PC-3 (cell line): ENCODE data around the gene LRRC3. TPM values are rescaled to one million over a fixed set of nuclear protein-coding genes. Genes with fewer than 3 reads are reported as not detected.

ENCODE experiments used
- ATAC-seq: fragments of 200-7000 bp; cut with Tn5 transposase; 2 replicates; pipeline ENCODE4 v1.9.1; 2020; ENCODE audit warnings: mild to moderate bottlenecking, moderate library complexity
- BruUV-seq: library from RNA; stranded (reverse); fragments of 400-500 nt; replicated peaks from 2 replicates; lab custom pipeline; 2021; lab: Mats Ljungman, UMichigan
- CTCF ChIA-PET: fragments of 300-600 bp; sonication (Branson Sonifier 250); formaldehyde crosslinking; loops from one replicate; lab custom pipeline; 2022; ENCODE audit warnings: antibody characterized with exemption; lab: Charles Lee
- POLR2A ChIA-PET: fragments of 300-600 bp; sonication (Branson Sonifier 250); formaldehyde crosslinking; loops from one replicate; lab custom pipeline; 2022; ENCODE audit warnings: antibody characterized with exemption; ENCODE audit not compliant: unreplicated experiment; lab: Charles Lee
- DNase-seq: peaks from one replicate; pipeline ENCODE4 v3.0.0-alpha.2; 2015
- H2AFZ ChIP-seq: fragments of 300-600 bp; sonication (generic); 2 replicates; pipeline ENCODE4 v1.6.0; 2016; ENCODE audit warnings: antibody characterized with exemption, low read length
- H3F3A ChIP-seq: fragments of 300-600 bp; sonication (generic); one replicate; pipeline ENCODE4 v1.6.0; 2017; ENCODE audit warnings: antibody characterized with exemption, low read length, control low read depth, mild to moderate bottlenecking; ENCODE audit not compliant: unreplicated experiment
- H3K27ac ChIP-seq: fragments of 300-600 bp; sonication (generic); 2 replicates; pipeline ENCODE4 v1.5.1; 2016; ENCODE audit warnings: mild to moderate bottlenecking, low read length
- H3K27me3 ChIP-seq: fragments of 300-600 bp; sonication (generic); 2 replicates; pipeline ENCODE4 v1.6.1; 2016; ENCODE audit warnings: low read length, mixed read lengths
- H3K36me3 ChIP-seq: fragments of 300-600 bp; sonication (generic); 2 replicates; pipeline ENCODE4 v1.6.1; 2016; ENCODE audit warnings: low read depth, mixed run types, low read length, mixed read lengths
- H3K4me1 ChIP-seq: fragments of 300-600 bp; sonication (generic); 2 replicates; pipeline ENCODE4 v1.5.1; 2016; ENCODE audit warnings: low read length; ENCODE audit not compliant: insufficient read depth
- H3K4me2 ChIP-seq: fragments of 300-600 bp; sonication (generic); 2 replicates; pipeline ENCODE4 v1.6.0; 2016; ENCODE audit warnings: low read length
- H3K4me3 ChIP-seq: fragments of 300-600 bp; sonication (generic); 2 replicates; pipeline ENCODE4 v1.5.1; 2016; ENCODE audit warnings: mild to moderate bottlenecking, low read length, mixed read lengths
- H3K79me2 ChIP-seq: fragments of 300-600 bp; sonication (generic); 2 replicates; pipeline ENCODE4 v1.6.1; 2017; ENCODE audit warnings: low read length, mixed read lengths
- H3K9ac ChIP-seq: fragments of 300-600 bp; sonication (generic); 2 replicates; pipeline ENCODE4 v1.6.0; 2016; ENCODE audit warnings: mild to moderate bottlenecking, low read length
- H3K9me2 ChIP-seq: fragments of 300-600 bp; sonication (generic); replicated peaks from 2 replicates; pipeline ENCODE4 v1.6.1; 2016; ENCODE audit warnings: mixed run types, low read length, mixed read lengths
- H3K9me3 ChIP-seq: fragments of 300-600 bp; sonication (generic); 2 replicates; pipeline ENCODE4 v1.6.1; 2016; ENCODE audit warnings: low read length, mixed read lengths
- H4K20me1 ChIP-seq: fragments of 300-600 bp; sonication (generic); 2 replicates; pipeline ENCODE4 v1.6.1; 2016; ENCODE audit warnings: low read length, mixed read lengths
- EZH2 ChIP-seq: fragments of 300-600 bp; sonication (generic); IDR thresholded peaks from one replicate; pipeline ENCODE4 v1.6.1; 2017; ENCODE audit warnings: antibody characterized with exemption, mild to moderate bottlenecking, low read length; ENCODE audit not compliant: unreplicated experiment
- EZH2phosphoT487 ChIP-seq: fragments of 300-600 bp; sonication (generic); IDR thresholded peaks from 2 replicates; pipeline ENCODE4 v1.6.1; 2018; ENCODE audit warnings: mild to moderate bottlenecking, antibody characterized with exemption, low read length, borderline replicate concordance
- intact Hi-C: fragments of 100-400 bp; cut with micrococcal nuclease; formaldehyde crosslinking; loops from 2 replicates; pipeline ENCODE4 v1.9.0; 2023
- total RNA-seq: library from RNA; depleted of rRNA; stranded (reverse); fragments of >200 nt; gene quantifications from 2 replicates; pipeline ENCODE4 v1.2.3, GENCODE V29; 2014
- TF ChIP-seq, protein P1 (sequence below): fragments of 300-600 bp; sonication (generic); conservative IDR thresholded peaks from 2 replicates; pipeline ENCODE4 v1.5.1; 2017; ENCODE audit warnings: antibody characterized with exemption, low read depth, mild to moderate bottlenecking, low read length

Gene LRRC3
- total RNA-seq, 1 experiment from 2014 or later: 3.1 TPM

DNA sequence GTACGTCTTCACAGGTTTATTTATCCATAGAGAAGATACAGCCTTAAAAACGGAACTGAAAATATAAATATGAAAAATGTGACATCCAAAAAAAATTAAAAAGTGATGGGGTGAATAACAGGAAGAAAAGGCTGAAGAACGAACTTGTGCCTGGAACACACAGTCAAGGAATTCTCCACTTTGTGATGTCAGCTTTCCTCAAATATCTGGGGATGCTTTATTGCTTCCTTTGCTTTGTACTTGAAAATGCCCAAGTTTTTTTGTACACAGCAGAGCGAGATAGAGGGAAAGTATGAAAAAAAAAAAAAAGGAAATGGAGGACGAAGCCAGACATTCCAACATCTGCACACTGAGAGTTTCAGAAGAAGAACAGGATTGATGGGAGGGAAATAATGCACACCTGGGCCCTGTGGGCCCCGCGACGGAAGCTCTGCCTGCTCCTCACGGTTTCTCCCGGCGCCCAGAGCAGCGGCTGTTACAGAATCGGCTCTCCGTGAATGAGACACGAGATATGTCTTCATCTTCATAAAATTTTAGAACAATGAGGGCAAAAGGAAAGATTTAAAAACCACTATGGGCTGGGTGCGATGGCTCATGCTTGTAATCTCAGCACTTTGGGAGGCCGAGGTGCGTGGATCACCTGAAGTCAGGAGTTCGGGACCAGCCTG lies 10.0 kb upstream of the LRRC3 start:
- POLR2A ChIA-PET: no interaction called here
- Histone ChIP-seq H3K4me1 (no peaks in the 10 kb centered on the region), H3K9me2 (no peaks in the 10 kb centered on the region), H3K4me2 (no peak overlapping the region), H4K20me1 (no peaks in the 10 kb centered on the region), H3K36me3 (no peaks in the 10 kb centered on the region), H3K27ac (no peak overlapping the region), H3K27me3 (peaks cover 14% of the 10 kb centered on the region; the same call in 1 of the 2 replicates), H3K9me3 (no peaks in the 10 kb centered on the region), H3K4me3 (no peak overlapping the region), H3K79me2 (no peaks in the 10 kb centered on the region), H2AFZ (no peak overlapping the region), H3K9ac (no peak overlapping the region), H3F3A (no peaks in the 10 kb centered on the region)
- BruUV-seq: TSS peak; percentile 24
- no peak for ATAC-seq
- CTCF ChIA-PET: no interaction called here
- no peak for TF ChIP-seq EZH2
- TF ChIP-seq EZH2phosphoT487: no peak
- TF ChIP-seq, protein P1, sequence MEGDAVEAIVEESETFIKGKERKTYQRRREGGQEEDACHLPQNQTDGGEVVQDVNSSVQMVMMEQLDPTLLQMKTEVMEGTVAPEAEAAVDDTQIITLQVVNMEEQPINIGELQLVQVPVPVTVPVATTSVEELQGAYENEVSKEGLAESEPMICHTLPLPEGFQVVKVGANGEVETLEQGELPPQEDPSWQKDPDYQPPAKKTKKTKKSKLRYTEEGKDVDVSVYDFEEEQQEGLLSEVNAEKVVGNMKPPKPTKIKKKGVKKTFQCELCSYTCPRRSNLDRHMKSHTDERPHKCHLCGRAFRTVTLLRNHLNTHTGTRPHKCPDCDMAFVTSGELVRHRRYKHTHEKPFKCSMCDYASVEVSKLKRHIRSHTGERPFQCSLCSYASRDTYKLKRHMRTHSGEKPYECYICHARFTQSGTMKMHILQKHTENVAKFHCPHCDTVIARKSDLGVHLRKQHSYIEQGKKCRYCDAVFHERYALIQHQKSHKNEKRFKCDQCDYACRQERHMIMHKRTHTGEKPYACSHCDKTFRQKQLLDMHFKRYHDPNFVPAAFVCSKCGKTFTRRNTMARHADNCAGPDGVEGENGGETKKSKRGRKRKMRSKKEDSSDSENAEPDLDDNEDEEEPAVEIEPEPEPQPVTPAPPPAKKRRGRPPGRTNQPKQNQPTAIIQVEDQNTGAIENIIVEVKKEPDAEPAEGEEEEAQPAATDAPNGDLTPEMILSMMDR: no peak
- intact Hi-C loops: no loop called here
- no peak for DNase-seq

DNA sequence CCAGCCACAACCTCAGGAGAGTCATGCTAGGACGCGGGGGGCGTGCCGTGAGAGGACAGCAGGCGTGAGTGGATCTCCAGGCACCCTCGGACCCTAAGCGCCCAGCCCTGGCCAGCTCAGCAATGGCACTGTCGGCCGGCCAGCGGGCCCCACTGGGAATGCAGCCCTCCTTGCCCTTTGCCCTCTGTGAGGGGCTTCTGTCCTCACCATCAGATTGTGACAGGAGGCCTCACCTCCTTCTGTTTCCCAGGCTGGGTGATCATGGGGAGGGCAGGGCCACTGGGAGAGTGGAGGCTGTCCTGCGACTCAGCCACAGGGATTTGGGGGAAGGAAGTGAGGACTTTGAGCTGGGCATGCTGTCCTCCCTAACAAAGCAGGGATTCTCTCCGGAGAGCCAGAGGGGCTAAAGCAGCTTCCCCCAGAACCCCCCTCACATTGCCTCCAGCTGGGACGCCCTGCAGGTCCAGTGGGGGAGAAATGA lies 6.6 kb upstream of the LRRC3 start:
- no peaks in the 10 kb centered on the region for H3K36me3 ChIP-seq
- intact Hi-C loops: no loop called here
- H3K79me2 ChIP-seq: no peaks in the 10 kb centered on the region
- no peaks in the 10 kb centered on the region for H3K4me1 ChIP-seq
- no peak for ATAC-seq
- no peaks in the 10 kb centered on the region for H3K9me2 ChIP-seq
- H2AFZ ChIP-seq: no peak overlapping the region
- peaks cover 27% of the 10 kb centered on the region; the same call in 1 of the 2 replicates for H3K27me3 ChIP-seq
- no TSS peak for BruUV-seq
- TF ChIP-seq EZH2phosphoT487 (no peak), EZH2 (no peak)
- TF ChIP-seq, protein P1: no peak
- DNase-seq: no peak
- no peaks in the 10 kb centered on the region for H4K20me1 ChIP-seq
- H3K4me2 ChIP-seq: no peak overlapping the region
- H3K9ac ChIP-seq: no peak overlapping the region
- CTCF ChIA-PET: no interaction called here
- POLR2A ChIA-PET: no interaction called here
- no peaks in the 10 kb centered on the region for H3F3A ChIP-seq
- H3K27ac ChIP-seq: no peak overlapping the region
- no peak overlapping the region for H3K4me3 ChIP-seq
- H3K9me3 ChIP-seq: no peaks in the 10 kb centered on the region
